MCF 10A (cell line): ENCODE data around the gene PROB1. TPM values are rescaled to one million over a fixed set of nuclear protein-coding genes. Genes with fewer than 3 reads are reported as not detected.
"Not testable (repeated sequence)": the region's sequence is repeated elsewhere in the genome, so short reads cannot be mapped to it uniquely, and the experiment has no call there.

Source experiments
- BruUV-seq: library from RNA; stranded (reverse); fragments of 400-500 nt; replicated peaks from 2 replicates; lab custom pipeline; 2021; lab: Mats Ljungman, UMichigan
- CTCF ChIA-PET: fragments of 300-600 bp; sonication (Branson Sonifier 250); formaldehyde crosslinking; extraction: SDS; loops from one replicate; lab custom pipeline; 2021; ENCODE audit warnings: antibody characterized with exemption, inconsistent platforms; lab: Yijun Ruan, JAX
- POLR2A ChIA-PET: fragments of 300-600, 350-650 bp; sonication (Branson Sonifier 250); formaldehyde crosslinking; extraction: SDS; loops from one replicate; lab custom pipeline; 2020; ENCODE audit warnings: antibody characterized with exemption, inconsistent platforms; lab: Yijun Ruan, JAX
- DNase-seq: peaks from one replicate; pipeline ENCODE4 v3.0.0-alpha.2; 2018; ENCODE audit not compliant: unreplicated experiment
- H3K27ac Mint-ChIP-seq: one replicate; pipeline ENCODE4 v1.8.0; 2022; ENCODE audit warnings: mild to moderate bottlenecking, low read depth, mixed read lengths; ENCODE audit not compliant: unreplicated experiment
- H3K27me3 Mint-ChIP-seq: one replicate; pipeline ENCODE4 v1.8.0; 2022; ENCODE audit warnings: mixed read lengths; ENCODE audit not compliant: insufficient read depth, unreplicated experiment
- H3K36me3 Mint-ChIP-seq: one replicate; pipeline ENCODE4 v1.8.0; 2022; ENCODE audit warnings: mild to moderate bottlenecking, moderate library complexity, mixed read lengths; ENCODE audit not compliant: insufficient read depth, unreplicated experiment
- H3K4me1 Mint-ChIP-seq: one replicate; pipeline ENCODE4 v1.8.0; 2022; ENCODE audit warnings: mixed read lengths; ENCODE audit not compliant: insufficient read depth, unreplicated experiment
- H3K4me3 Mint-ChIP-seq: one replicate; pipeline ENCODE4 v1.8.0; 2022; ENCODE audit warnings: mild to moderate bottlenecking, moderate library complexity, mixed read lengths; ENCODE audit not compliant: unreplicated experiment
- H3K9me3 Mint-ChIP-seq: one replicate; pipeline ENCODE4 v1.8.0; 2022; ENCODE audit warnings: mixed read lengths; ENCODE audit not compliant: unreplicated experiment
- CTCF ChIP-seq: fragments of 200-600 bp; IDR thresholded peaks from one replicate; pipeline ENCODE4 v1.8.0; 2022; ENCODE audit warnings: antibody characterized with exemption, mild to moderate bottlenecking; ENCODE audit not compliant: unreplicated experiment
- intact Hi-C: fragments of 100-400 bp; cut with micrococcal nuclease; formaldehyde crosslinking; loops from 2 replicates; pipeline ENCODE4 v1.14.1; 2022
- total RNA-seq: library from RNA; stranded (reverse); gene quantifications from 2 replicates; pipeline ENCODE4 v1.2.3, GENCODE V29; 2022

Gene PROB1
- total RNA-seq, 1 experiment from 2014 or later: 2.3 TPM

DNA sequence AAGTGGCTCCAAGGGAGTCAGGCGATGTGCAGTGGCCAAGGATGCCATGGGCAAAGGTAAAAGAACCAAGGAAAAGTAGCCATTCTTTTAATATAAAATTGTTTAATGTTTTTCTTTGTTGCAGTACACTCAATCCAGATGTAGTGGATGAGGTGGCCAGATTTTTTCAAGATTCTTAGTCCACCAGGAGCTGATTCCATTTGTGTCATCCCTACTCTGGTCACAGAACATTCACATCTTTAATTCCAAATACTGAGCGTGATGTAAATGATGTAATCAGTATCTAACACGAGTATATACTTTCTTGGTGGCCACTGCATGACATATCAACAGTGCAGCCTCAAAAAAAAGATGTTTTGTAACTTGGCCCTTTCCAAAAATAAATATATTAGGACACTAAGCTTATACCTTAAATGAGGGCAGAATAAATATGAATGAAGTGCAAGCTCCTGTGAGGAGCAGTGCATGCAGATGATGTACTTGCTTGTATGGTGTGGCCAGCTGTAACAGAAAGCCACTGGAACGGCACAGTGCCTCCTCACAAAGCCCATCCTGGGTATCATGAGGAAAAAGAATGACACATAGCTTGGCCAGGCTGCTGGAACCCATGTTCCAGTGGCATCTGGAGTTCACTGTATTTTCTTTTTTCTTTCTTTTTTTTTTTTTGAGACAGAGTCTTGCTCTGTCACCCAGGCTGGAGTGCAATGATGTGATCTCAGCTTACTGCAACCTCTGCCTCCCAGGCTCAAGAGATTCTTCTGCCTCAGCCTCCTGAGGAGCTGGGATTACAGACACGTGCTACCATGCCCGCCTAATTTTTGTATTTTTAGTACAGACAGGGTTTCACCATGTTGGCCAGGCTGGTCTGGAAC, 15.5 kb upstream of the PROB1 start:
- no TSS peak for BruUV-seq
- intact Hi-C loops: no loop called here
- ChIA-PET POLR2A (interaction anchor here (2.1 kb wide), 1 partner anchor 12 kb away, joined by 10 read pairs; no protein-coding TSS in a partner anchor), CTCF (interaction anchor here (0.5 to 11.5 kb wide), 11 partner anchors 8 to 463 kb away, joined by 3 to 111 read pairs (median 4); no protein-coding TSS in a partner anchor)
- no peaks in the 10 kb centered on the region for H3K27me3 Mint-ChIP-seq
- H3K36me3 Mint-ChIP-seq: no peaks in the 10 kb centered on the region
- H3K4me3 Mint-ChIP-seq: no peak overlapping the region
- H3K9me3 Mint-ChIP-seq: no peaks in the 10 kb centered on the region
- no peak overlapping the region for H3K27ac Mint-ChIP-seq
- no peak for TF ChIP-seq CTCF
- no peaks in the 10 kb centered on the region for H3K4me1 Mint-ChIP-seq
- no peak for DNase-seq

DNA sequence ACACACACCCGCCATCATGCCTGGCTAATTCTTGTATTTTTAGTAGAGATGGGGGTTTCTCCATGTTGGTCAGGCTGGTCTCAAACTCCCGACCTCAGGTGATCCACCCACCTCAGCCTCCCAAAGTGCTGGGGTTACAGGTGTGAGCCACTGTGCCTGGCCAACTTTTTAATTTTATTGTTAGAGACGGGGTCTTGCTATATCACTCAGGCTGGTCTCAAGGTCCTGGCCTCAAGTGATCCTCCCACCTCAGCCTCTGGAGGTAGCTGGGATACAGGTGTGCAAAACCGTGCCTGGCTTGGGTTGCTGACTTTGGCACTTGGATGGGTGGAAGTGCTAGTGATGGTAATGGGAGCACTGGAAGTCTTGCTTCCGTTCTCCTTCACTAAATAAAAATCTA, 14.2 kb upstream of the PROB1 start:
- H3K27ac Mint-ChIP-seq, H3K36me3 Mint-ChIP-seq, H3K4me1 Mint-ChIP-seq, intact Hi-C loops, H3K27me3 Mint-ChIP-seq, H3K4me3 Mint-ChIP-seq, BruUV-seq, H3K9me3 Mint-ChIP-seq, DNase-seq: not testable (repeated sequence)
- CTCF ChIA-PET: interaction anchor here (0.6 to 11.5 kb wide), 5 partner anchors 13 to 120 kb away, joined by 3 to 111 read pairs (median 7); no protein-coding TSS in a partner anchor
- POLR2A ChIA-PET: interaction anchor here (0.8 to 2.1 kb wide), 2 partner anchors 13 to 115 kb away, joined by 3 to 10 read pairs; no protein-coding TSS in a partner anchor

DNA sequence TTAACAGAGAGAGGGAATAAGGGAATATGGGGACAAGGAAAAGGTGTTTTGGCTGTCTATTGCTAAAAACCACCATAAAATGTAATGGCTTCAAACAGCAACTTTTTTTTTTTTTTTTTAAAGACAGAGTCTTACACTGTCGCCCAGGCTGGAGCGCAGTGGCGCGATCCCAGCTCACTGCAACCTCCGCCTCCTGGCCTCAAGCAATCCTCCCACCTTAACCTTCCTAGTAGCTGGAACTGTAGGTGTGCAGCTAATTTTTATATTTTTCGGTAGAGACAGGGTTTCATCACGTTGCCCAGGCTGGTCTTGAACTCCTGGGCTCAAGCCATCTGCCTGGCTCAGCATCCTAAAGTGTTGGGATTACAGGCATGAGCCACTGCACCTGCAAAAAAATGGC, 13.3 kb upstream of the PROB1 start:
- TF ChIP-seq CTCF: no peak
- Mint-ChIP-seq H3K27ac (no peak overlapping the region), H3K36me3 (peaks cover 8% of the 10 kb centered on the region), H3K9me3 (no peaks in the 10 kb centered on the region), H3K4me3 (no peak overlapping the region), H3K27me3 (no peaks in the 10 kb centered on the region), H3K4me1 (peaks cover 15% of the 10 kb centered on the region)
- no TSS peak for BruUV-seq
- DNase-seq: no peak
- CTCF ChIA-PET: interaction anchor here (2.5 to 11.5 kb wide), 2 partner anchors 14 to 106 kb away, joined by 13 to 111 read pairs; no protein-coding TSS in a partner anchor
- POLR2A ChIA-PET: no interaction called here
- intact Hi-C loops: no loop called here

GRCh38 chr5:139407517-139407916, 12.6 kb upstream of the PROB1 start:
- peaks cover 22% of the 10 kb centered on the region for H3K4me1 Mint-ChIP-seq
- no peak overlapping the region for H3K4me3 Mint-ChIP-seq
- no peak for TF ChIP-seq CTCF
- H3K27me3 Mint-ChIP-seq: no peaks in the 10 kb centered on the region
- intact Hi-C loops: no loop called here
- DNase-seq: no peak
- CTCF ChIA-PET: interaction anchor here (1.1 to 11.5 kb wide), 3 partner anchors 14 to 203 kb away, joined by 3 to 111 read pairs (median 13); no protein-coding TSS in a partner anchor
- peaks cover 8% of the 10 kb centered on the region for H3K36me3 Mint-ChIP-seq
- H3K9me3 Mint-ChIP-seq: no peaks in the 10 kb centered on the region
- H3K27ac Mint-ChIP-seq: no peak overlapping the region
- BruUV-seq: no TSS peak
- POLR2A ChIA-PET: no interaction called here
